ENCODE data around the gene TCFL5. TPM values are rescaled to one million over a fixed set of nuclear protein-coding genes. Genes with fewer than 3 reads are reported as not detected.

Gene TCFL5
- total RNA-seq, 4 donors from 2014 or later, result 12.3 to 29.7 (median 18.8) TPM

DNA sequence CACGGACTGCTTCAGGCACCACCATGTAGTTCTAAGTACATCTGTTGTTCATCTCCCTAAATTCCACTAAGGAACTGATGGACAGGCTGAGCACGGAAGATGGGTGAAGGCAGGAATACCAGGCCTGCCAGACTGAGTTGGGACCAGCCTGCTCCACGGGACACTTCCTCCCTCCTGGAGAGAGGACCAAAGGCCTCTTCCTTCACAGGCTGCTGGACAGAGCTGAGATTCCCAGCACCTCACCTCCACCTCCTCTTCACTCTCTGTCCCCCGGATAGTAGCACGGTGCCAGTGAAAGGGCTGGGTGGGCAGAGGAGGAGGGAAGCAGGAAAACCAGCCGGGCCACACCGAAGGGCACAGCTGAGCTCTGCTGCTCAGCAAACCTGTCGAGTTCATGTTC, 22.9 kb upstream of the TCFL5 start:
- no peak for DNase-seq (ENCODE audit: extremely low spot score)
- intact Hi-C loops (cut with DNase I), result no loop called here
- Histone ChIP-seq H3K9me3 (no peaks in the 10 kb centered on the region), H3K27me3 (no peaks in the 10 kb centered on the region), H3K4me1 (peaks cover 3 to 14% (median 14%) of the 10 kb centered on the region in 4 donors), H3K36me3 (peaks cover 27 to 64% (median 57%) of the 10 kb centered on the region in 4 donors), H3K27ac (replicated peaks in 1 of 4) (no peak overlapping the region), H3K4me3 (no peak overlapping the region)
- 78% methylated on average over 7 of the region's 8 CpGs for WGBS
- TF ChIP-seq POLR2AphosphoS5 (IDR thresholded peaks at IDR 0.05), result no peak
- TF ChIP-seq, protein P1, sequence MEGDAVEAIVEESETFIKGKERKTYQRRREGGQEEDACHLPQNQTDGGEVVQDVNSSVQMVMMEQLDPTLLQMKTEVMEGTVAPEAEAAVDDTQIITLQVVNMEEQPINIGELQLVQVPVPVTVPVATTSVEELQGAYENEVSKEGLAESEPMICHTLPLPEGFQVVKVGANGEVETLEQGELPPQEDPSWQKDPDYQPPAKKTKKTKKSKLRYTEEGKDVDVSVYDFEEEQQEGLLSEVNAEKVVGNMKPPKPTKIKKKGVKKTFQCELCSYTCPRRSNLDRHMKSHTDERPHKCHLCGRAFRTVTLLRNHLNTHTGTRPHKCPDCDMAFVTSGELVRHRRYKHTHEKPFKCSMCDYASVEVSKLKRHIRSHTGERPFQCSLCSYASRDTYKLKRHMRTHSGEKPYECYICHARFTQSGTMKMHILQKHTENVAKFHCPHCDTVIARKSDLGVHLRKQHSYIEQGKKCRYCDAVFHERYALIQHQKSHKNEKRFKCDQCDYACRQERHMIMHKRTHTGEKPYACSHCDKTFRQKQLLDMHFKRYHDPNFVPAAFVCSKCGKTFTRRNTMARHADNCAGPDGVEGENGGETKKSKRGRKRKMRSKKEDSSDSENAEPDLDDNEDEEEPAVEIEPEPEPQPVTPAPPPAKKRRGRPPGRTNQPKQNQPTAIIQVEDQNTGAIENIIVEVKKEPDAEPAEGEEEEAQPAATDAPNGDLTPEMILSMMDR (IDR thresholded peaks at IDR 0.05), result no peak
- TF ChIP-seq EP300 (IDR thresholded peaks at IDR 0.05), result no peak
- no peak for TF ChIP-seq POLR2A (IDR thresholded peaks at IDR 0.05; ENCODE audit: low read depth)

DNA sequence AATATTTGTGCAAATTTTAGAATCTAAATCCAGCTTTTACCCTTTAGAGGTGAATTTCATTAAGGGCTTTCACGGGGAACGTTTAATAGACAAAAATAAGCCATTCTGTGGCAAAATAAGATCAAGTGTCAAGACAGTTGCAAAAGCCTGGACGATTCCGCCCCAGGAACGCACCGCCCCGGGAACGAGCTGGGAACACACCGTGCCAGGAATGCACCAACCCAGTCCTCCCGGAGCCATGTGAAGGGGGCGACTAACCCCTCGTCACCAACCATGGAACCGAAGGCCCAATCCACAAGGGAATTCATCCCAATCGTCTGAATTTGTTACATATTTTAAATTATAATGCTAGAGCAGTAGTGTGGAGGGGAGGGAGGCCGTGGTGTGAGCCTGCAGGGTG, 20.8 kb upstream of the TCFL5 start:
- no peak overlapping the region for H3K27ac ChIP-seq (replicated peaks in 1 of 4)
- no peaks in the 10 kb centered on the region for H3K27me3 ChIP-seq
- no peaks in the 10 kb centered on the region for H3K9me3 ChIP-seq
- no peak for TF ChIP-seq EP300 (IDR thresholded peaks at IDR 0.05)
- TF ChIP-seq POLR2A (IDR thresholded peaks at IDR 0.05; ENCODE audit: low read depth), result no peak
- TF ChIP-seq POLR2AphosphoS5 (IDR thresholded peaks at IDR 0.05), result no peak
- TF ChIP-seq, protein P1 (IDR thresholded peaks at IDR 0.05), result no peak
- intact Hi-C loops (cut with DNase I), result no loop called here
- 93% methylated on average over 15 of the region's 15 CpGs for WGBS
- peaks cover 2 to 12% (median 9%) of the 10 kb centered on the region in 4 donors for H3K4me1 ChIP-seq
- peaks cover 13 to 49% (median 38%) of the 10 kb centered on the region in 4 donors for H3K36me3 ChIP-seq
- H3K4me3 ChIP-seq, result no peak overlapping the region
- DNase-seq (ENCODE audit: extremely low spot score), result no peak

DNA sequence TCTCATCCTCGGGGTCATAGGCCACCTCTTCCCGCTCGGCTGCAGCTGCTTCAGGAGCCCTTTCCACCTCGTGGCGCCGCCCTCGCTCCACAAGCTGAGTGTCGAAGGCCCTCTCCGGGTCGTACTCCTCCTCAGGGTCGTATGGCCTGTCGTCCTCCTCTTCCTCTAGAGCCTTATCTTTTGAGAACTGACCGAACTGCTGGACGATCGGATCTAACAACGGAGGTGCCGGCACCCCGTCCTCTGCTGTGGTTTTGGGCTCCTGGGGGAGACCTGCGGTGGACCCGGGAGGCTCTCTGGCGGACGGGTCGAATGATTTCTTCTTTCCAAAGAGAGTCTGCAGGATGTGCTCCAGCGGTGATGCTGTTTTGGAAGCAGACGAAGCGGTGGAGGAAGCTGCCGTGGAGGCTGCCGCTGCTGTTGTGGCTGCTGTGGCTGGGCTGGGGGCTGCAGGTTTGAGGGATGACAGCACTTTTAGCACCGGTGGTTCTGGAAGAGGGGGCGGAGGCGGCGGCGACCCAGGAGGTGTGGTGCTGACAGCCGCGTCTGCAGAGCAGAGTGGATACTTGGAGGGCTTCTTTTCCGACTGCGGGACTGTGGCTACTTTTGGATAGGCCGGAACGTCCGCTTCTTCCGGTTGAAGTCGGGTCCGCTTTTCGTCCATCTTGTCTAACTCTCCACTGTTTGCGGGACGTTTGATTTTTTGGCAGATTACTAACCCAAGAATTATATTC, 20.2 kb upstream of the TCFL5 start:
- Histone ChIP-seq H3K27ac (replicated peaks in 1 of 4) (no peak overlapping the region), H3K4me3 (no peak overlapping the region), H3K27me3 (no peaks in the 10 kb centered on the region), H3K9me3 (no peaks in the 10 kb centered on the region), H3K4me1 (peaks cover 7 to 13% (median 9%) of the 10 kb centered on the region in 4 donors), H3K36me3 (peaks cover 13 to 44% (median 35%) of the 10 kb centered on the region in 4 donors)
- DNase-seq (ENCODE audit: extremely low spot score), result no peak
- WGBS, result 93% methylated on average over 38 of the region's 46 CpGs
- intact Hi-C loops (cut with DNase I), result no loop called here
- TF ChIP-seq, protein P1 (IDR thresholded peaks at IDR 0.05), result no peak
- TF ChIP-seq POLR2A (IDR thresholded peaks at IDR 0.05; ENCODE audit: low read depth) (no peak), EP300 (IDR thresholded peaks at IDR 0.05) (no peak), POLR2AphosphoS5 (IDR thresholded peaks at IDR 0.05) (no peak)

DNA sequence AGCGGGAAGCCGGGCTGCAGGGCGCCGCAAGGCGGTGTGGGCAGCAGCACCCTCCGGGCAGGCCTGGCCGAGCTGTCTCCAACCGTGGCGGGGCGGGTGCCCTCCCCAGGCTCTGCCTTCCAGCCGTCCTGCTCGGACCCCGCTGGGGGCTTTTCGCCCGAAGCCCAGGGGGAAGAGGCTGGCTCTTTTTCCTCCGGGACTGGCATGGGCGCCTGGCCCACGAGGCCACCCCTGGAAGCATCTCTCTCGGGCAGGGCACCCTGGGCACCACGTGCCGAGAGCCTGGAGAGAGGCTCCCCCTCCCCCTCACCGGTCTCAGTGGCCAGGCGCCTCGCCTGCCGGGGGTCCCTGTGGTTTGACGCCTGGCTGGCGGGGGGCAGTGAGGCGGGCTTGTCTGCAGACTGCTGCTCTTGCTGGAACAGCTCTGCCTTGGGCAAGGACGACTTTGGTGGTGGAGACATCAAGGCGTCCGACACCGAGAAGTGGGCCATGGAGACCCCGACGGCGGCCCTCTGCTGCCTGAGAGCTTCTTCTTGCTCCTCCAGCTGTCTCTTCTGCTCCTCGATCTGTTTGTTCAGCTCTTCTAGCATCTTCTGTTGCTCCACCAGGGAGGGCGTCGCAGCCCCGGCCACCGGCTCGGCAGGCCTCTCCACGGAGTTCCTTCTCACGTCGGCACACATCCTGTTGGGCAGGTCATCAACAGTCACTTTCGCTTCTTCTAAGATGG, 19.5 kb upstream of the TCFL5 start:
- Histone ChIP-seq H3K9me3 (no peaks in the 10 kb centered on the region), H3K27me3 (no peaks in the 10 kb centered on the region), H3K4me3 (no peak overlapping the region), H3K27ac (replicated peaks in 1 of 4) (no peak overlapping the region), H3K4me1 (peaks cover 14 to 16% (median 15%) of the 10 kb centered on the region in 4 donors), H3K36me3 (peaks cover 13 to 37% (median 30%) of the 10 kb centered on the region in 4 donors)
- TF ChIP-seq, protein P1 (IDR thresholded peaks at IDR 0.05), result no peak
- TF ChIP-seq EP300 (IDR thresholded peaks at IDR 0.05), result no peak
- TF ChIP-seq POLR2AphosphoS5 (IDR thresholded peaks at IDR 0.05), result no peak
- TF ChIP-seq POLR2A (IDR thresholded peaks at IDR 0.05; ENCODE audit: low read depth), result no peak
- no peak for DNase-seq (ENCODE audit: extremely low spot score)
- WGBS, result 88% methylated on average over 20 of the region's 45 CpGs
- intact Hi-C loops (cut with DNase I), result no loop called here
